ENCODE results near the gene RAD51B.
"Not testable (repeated sequence)": the region's sequence is repeated elsewhere in the genome, so short reads cannot be mapped to it uniquely, and the experiment has no call there.

Gene RAD51B

GRCh38 chr14:67819563-67820421 is at the start of gene RAD51B:
Gene RAD51B (plus strand): TSS chr14:67819779.
- peak; percentile 52 for DNase-seq (ENCODE audit: low read depth)

- no peak for DNase-seq (ENCODE audit: low read depth)
Observed at GRCh38 chr14:67773844-67774377, 45.7 kb upstream of the RAD51B start.

- DNase-seq (ENCODE audit: low read depth): no peak
Observed at GRCh38 chr14:67776653-67777322, 42.8 kb upstream of the RAD51B start.

GRCh38 chr14:67778792-67779191 is 40.8 kb upstream of the RAD51B start:
- no peak for DNase-seq (ENCODE audit: low read depth)

- no peak for DNase-seq (ENCODE audit: low read depth)
Observed at GRCh38 chr14:67782090-67782489, 37.5 kb upstream of the RAD51B start.

- DNase-seq (ENCODE audit: low read depth): no peak
Observed at GRCh38 chr14:67784244-67784823, 35.2 kb upstream of the RAD51B start.

- no peak for DNase-seq (ENCODE audit: low read depth)
Observed at GRCh38 chr14:67785270-67786109, 34.1 kb upstream of the RAD51B start.

GRCh38 chr14:67787673-67788072 is 31.9 kb upstream of the RAD51B start:
- no peak for DNase-seq (ENCODE audit: low read depth)

- no peak for DNase-seq (ENCODE audit: low read depth)
Observed at GRCh38 chr14:67798731-67799130, 20.8 kb upstream of the RAD51B start.

GRCh38 chr14:67800743-67801142 is 18.8 kb upstream of the RAD51B start:
- DNase-seq (ENCODE audit: low read depth): no peak

GRCh38 chr14:67806246-67806645 is 13.3 kb upstream of the RAD51B start:
- no peak for DNase-seq (ENCODE audit: low read depth)

GRCh38 chr14:67814821-67815220 is 4.8 kb upstream of the RAD51B start:
- DNase-seq (ENCODE audit: low read depth): no peak

GRCh38 chr14:67815573-67816225 is 3.9 kb upstream of the RAD51B start:
- no peak for DNase-seq (ENCODE audit: low read depth)

GRCh38 chr14:67816326-67817002 is 3.1 kb upstream of the RAD51B start, which contains the start of gene ZFYVE26:
Gene ZFYVE26 (minus strand): TSS chr14:67816590. CDS start chr14:67815963, 627 bp downstream.
- peak; percentile 91 for DNase-seq (ENCODE audit: low read depth)

GRCh38 chr14:67817750-67818438 is 1.7 kb upstream of the RAD51B start:
- DNase-seq (ENCODE audit: low read depth): no peak

- DNase-seq (ENCODE audit: low read depth): not testable (repeated sequence)
Observed at GRCh38 chr14:67818476-67818875, 1.1 kb upstream of the RAD51B start.

GRCh38 chr14:67820428-67820971 is 921 bp downstream of the RAD51B start:
- DNase-seq (ENCODE audit: low read depth): no peak

GRCh38 chr14:67821121-67821520 is 1.5 kb downstream of the RAD51B start:
- DNase-seq (ENCODE audit: low read depth): no peak

GRCh38 chr14:67831113-67831512 is 11.5 kb downstream of the RAD51B start:
- DNase-seq (ENCODE audit: low read depth): no peak

- no peak for DNase-seq (ENCODE audit: low read depth)
Observed at GRCh38 chr14:67833403-67833802, 13.8 kb downstream of the RAD51B start.
